Stimulated activated memory B cell treated with anti-CD40 and anti-IgM and Interleukin-4, amounts not matched to agents 10 μg/mL and 1 μg/mL and 100 μg/mL, for 72 hours (primary cell): ENCODE results near the gene MAST4.

Experiments
- ATAC-seq: fragments of 150-1000 bp; cut with Tn5 transposase; 2 replicates; pipeline ENCODE4 v1.10.0; 2021
- H3K27ac Mint-ChIP-seq: one replicate; pipeline ENCODE4 v1.8.0; 2022; ENCODE audit warnings: mild to moderate bottlenecking, mixed read lengths
- H3K27me3 Mint-ChIP-seq: one replicate; pipeline ENCODE4 v1.8.0; 2022; ENCODE audit warnings: mixed read lengths
- H3K36me3 Mint-ChIP-seq: one replicate; pipeline ENCODE4 v1.8.0; 2022; ENCODE audit warnings: mixed read lengths
- H3K4me1 Mint-ChIP-seq: one replicate; pipeline ENCODE4 v1.8.0; 2022; ENCODE audit warnings: mixed read lengths
- H3K4me3 Mint-ChIP-seq: one replicate; pipeline ENCODE4 v1.8.0; 2022; ENCODE audit warnings: mild to moderate bottlenecking, moderate library complexity, mixed read lengths
- H3K9me3 Mint-ChIP-seq: one replicate; pipeline ENCODE4 v1.8.0; 2022; ENCODE audit warnings: mixed read lengths

The MAST4 gene

GRCh38 chr5:66595756-66596635 is at the start of gene MAST4:
MAST4 (plus strand) TSS chr5:66596393; CDS start chr5:66596656, 263 bp downstream.
- H3K27ac Mint-ChIP-seq = peak within 1 kb of the TSS; percentile 81
- H3K4me3 Mint-ChIP-seq = peak within 1 kb of the TSS; percentile 92
- peak; percentile 96 for ATAC-seq
- H3K36me3 Mint-ChIP-seq = no peaks in the 10 kb centered on the region
- H3K4me1 Mint-ChIP-seq = peaks cover 33% of the 10 kb centered on the region
- H3K27me3 Mint-ChIP-seq = no peaks in the 10 kb centered on the region
- no peaks in the 10 kb centered on the region for H3K9me3 Mint-ChIP-seq

- Mint-ChIP-seq H3K4me1 (peaks cover 13% of the 10 kb centered on the region), H3K27ac (no peak overlapping the region), H3K9me3 (peaks cover 5% of the 10 kb centered on the region), H3K27me3 (no peaks in the 10 kb centered on the region), H3K36me3 (peaks cover 6% of the 10 kb centered on the region), H3K4me3 (no peak overlapping the region)
- no peak for ATAC-seq
These were observed 49.7 kb upstream of the MAST4 start for GRCh38 chr5:66546541-66546940.

- Mint-ChIP-seq H3K4me3 (no peak overlapping the region), H3K27ac (no peak overlapping the region), H3K4me1 (peaks cover 34% of the 10 kb centered on the region)
These were observed 44.9 kb upstream of the MAST4 start for GRCh38 chr5:66551338-66551737.

GRCh38 chr5:66551945-66552344 is 44.2 kb upstream of the MAST4 start:
- peaks cover 8% of the 10 kb centered on the region for H3K9me3 Mint-ChIP-seq
- H3K4me3 Mint-ChIP-seq = no peak overlapping the region
- peaks cover 34% of the 10 kb centered on the region for H3K4me1 Mint-ChIP-seq
- peaks cover 6% of the 10 kb centered on the region for H3K36me3 Mint-ChIP-seq
- H3K27me3 Mint-ChIP-seq = no peaks in the 10 kb centered on the region
- no peak for ATAC-seq
- H3K27ac Mint-ChIP-seq = no peak overlapping the region

More at GRCh38 chr5:66551338-66551737, 44.9 kb upstream of the MAST4 start:
- no peak for ATAC-seq
- Mint-ChIP-seq H3K27me3 (no peaks in the 10 kb centered on the region), H3K36me3 (peaks cover 6% of the 10 kb centered on the region), H3K9me3 (peaks cover 8% of the 10 kb centered on the region)

- Mint-ChIP-seq H3K27me3 (no peaks in the 10 kb centered on the region), H3K27ac (peak overlapping the region; percentile 78), H3K36me3 (peaks cover 6% of the 10 kb centered on the region), H3K9me3 (peaks cover 8% of the 10 kb centered on the region), H3K4me1 (peaks cover 39% of the 10 kb centered on the region), H3K4me3 (no peak overlapping the region)
- no peak for ATAC-seq
These were observed 42.8 kb upstream of the MAST4 start for GRCh38 chr5:66553368-66553912.

- H3K27ac Mint-ChIP-seq = peak overlapping the region; percentile 78
- peak; percentile 99 for ATAC-seq
These were observed 42.1 kb upstream of the MAST4 start for GRCh38 chr5:66553916-66554575.

GRCh38 chr5:66554884-66555283 is 41.3 kb upstream of the MAST4 start:
- no peaks in the 10 kb centered on the region for H3K27me3 Mint-ChIP-seq
- no peak overlapping the region for H3K4me3 Mint-ChIP-seq
- peaks cover 39% of the 10 kb centered on the region for H3K4me1 Mint-ChIP-seq
- peaks cover 3% of the 10 kb centered on the region for H3K9me3 Mint-ChIP-seq
- H3K36me3 Mint-ChIP-seq = no peaks in the 10 kb centered on the region
- no peak for ATAC-seq
- H3K27ac Mint-ChIP-seq = peak overlapping the region; percentile 78

More at GRCh38 chr5:66553916-66554575, 42.1 kb upstream of the MAST4 start:
- H3K27me3 Mint-ChIP-seq = no peaks in the 10 kb centered on the region
- peak overlapping the region; percentile 5 for H3K4me3 Mint-ChIP-seq
- H3K9me3 Mint-ChIP-seq = peaks cover 6% of the 10 kb centered on the region
- H3K4me1 Mint-ChIP-seq = peaks cover 43% of the 10 kb centered on the region
- peaks cover 5% of the 10 kb centered on the region for H3K36me3 Mint-ChIP-seq

GRCh38 chr5:66558560-66558959 is 37.6 kb upstream of the MAST4 start:
- ATAC-seq = peak; percentile 79
- Mint-ChIP-seq H3K4me3 (no peak overlapping the region), H3K27ac (peak overlapping the region; percentile 86)

GRCh38 chr5:66560371-66560770 is 35.8 kb upstream of the MAST4 start:
- peaks cover 1% of the 10 kb centered on the region for H3K9me3 Mint-ChIP-seq
- H3K4me1 Mint-ChIP-seq = peaks cover 13% of the 10 kb centered on the region
- no peak overlapping the region for H3K27ac Mint-ChIP-seq
- ATAC-seq = no peak
- no peaks in the 10 kb centered on the region for H3K36me3 Mint-ChIP-seq
- H3K27me3 Mint-ChIP-seq = no peaks in the 10 kb centered on the region
- no peak overlapping the region for H3K4me3 Mint-ChIP-seq

More at GRCh38 chr5:66558560-66558959, 37.6 kb upstream of the MAST4 start:
- Mint-ChIP-seq H3K9me3 (peaks cover 3% of the 10 kb centered on the region), H3K27me3 (no peaks in the 10 kb centered on the region), H3K4me1 (peaks cover 31% of the 10 kb centered on the region), H3K36me3 (no peaks in the 10 kb centered on the region)

GRCh38 chr5:66561256-66561990 is 34.8 kb upstream of the MAST4 start:
- no peaks in the 10 kb centered on the region for H3K9me3 Mint-ChIP-seq
- no peak overlapping the region for H3K27ac Mint-ChIP-seq
- H3K27me3 Mint-ChIP-seq = no peaks in the 10 kb centered on the region
- no peaks in the 10 kb centered on the region for H3K36me3 Mint-ChIP-seq
- no peak for ATAC-seq
- peaks cover 20% of the 10 kb centered on the region for H3K4me1 Mint-ChIP-seq
- H3K4me3 Mint-ChIP-seq = no peak overlapping the region

- Mint-ChIP-seq H3K4me1 (peaks cover 35% of the 10 kb centered on the region), H3K27ac (no peak overlapping the region), H3K27me3 (no peaks in the 10 kb centered on the region), H3K9me3 (peaks cover 3% of the 10 kb centered on the region), H3K36me3 (no peaks in the 10 kb centered on the region), H3K4me3 (no peak overlapping the region)
- no peak for ATAC-seq
These were observed 30.3 kb upstream of the MAST4 start for GRCh38 chr5:66565878-66566277.

GRCh38 chr5:66567474-66567873 is 28.7 kb upstream of the MAST4 start:
- no peak for ATAC-seq
- Mint-ChIP-seq H3K4me3 (no peak overlapping the region), H3K36me3 (no peaks in the 10 kb centered on the region), H3K27ac (peak overlapping the region; percentile 4), H3K4me1 (peaks cover 35% of the 10 kb centered on the region), H3K27me3 (no peaks in the 10 kb centered on the region), H3K9me3 (peaks cover 3% of the 10 kb centered on the region)

GRCh38 chr5:66570201-66570600 is 26.0 kb upstream of the MAST4 start:
- Mint-ChIP-seq H3K27me3 (peaks cover 7% of the 10 kb centered on the region), H3K4me1 (peaks cover 35% of the 10 kb centered on the region), H3K27ac (no peak overlapping the region), H3K36me3 (no peaks in the 10 kb centered on the region), H3K4me3 (no peak overlapping the region), H3K9me3 (peaks cover 3% of the 10 kb centered on the region)
- no peak for ATAC-seq

- Mint-ChIP-seq H3K4me1 (peaks cover 5% of the 10 kb centered on the region), H3K36me3 (no peaks in the 10 kb centered on the region), H3K27ac (no peak overlapping the region), H3K4me3 (no peak overlapping the region), H3K27me3 (peaks cover 7% of the 10 kb centered on the region), H3K9me3 (peaks cover 2% of the 10 kb centered on the region)
- no peak for ATAC-seq
These were observed 22.5 kb upstream of the MAST4 start for GRCh38 chr5:66573733-66574132.
